GM12872 (cell line): ENCODE measurements around the gene INPP5A.

Experiments used
- CTCF ChIP-seq: IDR thresholded peaks from 3 replicates; pipeline ENCODE4 v1.5.1; 2011; ENCODE audit warnings: low read depth, mild to moderate bottlenecking, low read length, moderate library complexity; ENCODE audit not compliant: insufficient read depth

Gene INPP5A

GRCh38 chr10:132554053-132554990 is 16.7 kb downstream of the INPP5A start:
- no peak for TF ChIP-seq CTCF

GRCh38 chr10:132554991-132555647 is 17.5 kb downstream of the INPP5A start:
- no peak for TF ChIP-seq CTCF

- TF ChIP-seq CTCF, result no peak
Measured at GRCh38 chr10:132555648-132556575, 18.3 kb downstream of the INPP5A start.

- TF ChIP-seq CTCF, result no peak
Measured at GRCh38 chr10:132556994-132557441, 19.4 kb downstream of the INPP5A start.

- TF ChIP-seq CTCF, result no peak
Measured at GRCh38 chr10:132557696-132558515, 20.3 kb downstream of the INPP5A start.

- TF ChIP-seq CTCF, result no peak
Measured at GRCh38 chr10:132558516-132559413, 21.2 kb downstream of the INPP5A start.
